Measurements from ENCODE around the gene MXD1.

Gene MXD1

DNA sequence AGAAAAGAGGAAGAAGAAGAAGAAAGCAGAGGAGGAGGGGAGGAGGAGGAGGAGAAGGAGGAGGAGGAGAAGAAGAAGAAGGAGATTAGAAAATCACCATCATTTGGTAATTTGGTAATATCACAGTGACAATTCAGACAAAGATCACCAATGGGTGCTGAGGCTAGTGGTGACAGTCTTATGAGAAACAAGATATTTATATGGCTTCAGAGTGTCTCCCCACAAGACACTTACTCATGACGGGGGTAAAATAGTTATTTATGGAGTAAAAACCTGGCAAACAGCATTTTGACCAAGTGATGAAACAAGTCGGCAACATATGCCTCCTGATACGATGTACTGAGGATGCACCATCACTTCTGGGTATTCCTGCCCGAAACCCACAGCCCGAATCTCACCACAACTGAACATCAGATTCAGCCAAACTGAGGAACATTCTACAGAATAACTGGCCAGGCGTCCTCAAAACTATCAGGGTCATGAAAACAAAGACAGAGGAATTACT is 41.6 kb downstream of the MXD1 start:
- no peak overlapping the region for H3K4me3 ChIP-seq (ENCODE audit: low read depth, low read length)
- TF ChIP-seq, protein P1, sequence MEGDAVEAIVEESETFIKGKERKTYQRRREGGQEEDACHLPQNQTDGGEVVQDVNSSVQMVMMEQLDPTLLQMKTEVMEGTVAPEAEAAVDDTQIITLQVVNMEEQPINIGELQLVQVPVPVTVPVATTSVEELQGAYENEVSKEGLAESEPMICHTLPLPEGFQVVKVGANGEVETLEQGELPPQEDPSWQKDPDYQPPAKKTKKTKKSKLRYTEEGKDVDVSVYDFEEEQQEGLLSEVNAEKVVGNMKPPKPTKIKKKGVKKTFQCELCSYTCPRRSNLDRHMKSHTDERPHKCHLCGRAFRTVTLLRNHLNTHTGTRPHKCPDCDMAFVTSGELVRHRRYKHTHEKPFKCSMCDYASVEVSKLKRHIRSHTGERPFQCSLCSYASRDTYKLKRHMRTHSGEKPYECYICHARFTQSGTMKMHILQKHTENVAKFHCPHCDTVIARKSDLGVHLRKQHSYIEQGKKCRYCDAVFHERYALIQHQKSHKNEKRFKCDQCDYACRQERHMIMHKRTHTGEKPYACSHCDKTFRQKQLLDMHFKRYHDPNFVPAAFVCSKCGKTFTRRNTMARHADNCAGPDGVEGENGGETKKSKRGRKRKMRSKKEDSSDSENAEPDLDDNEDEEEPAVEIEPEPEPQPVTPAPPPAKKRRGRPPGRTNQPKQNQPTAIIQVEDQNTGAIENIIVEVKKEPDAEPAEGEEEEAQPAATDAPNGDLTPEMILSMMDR (IDR thresholded peaks at IDR 0.05; ENCODE audit: low read depth, low read length), result no peak

GRCh38 chr2:69957965-69958364 is 43.1 kb downstream of the MXD1 start:
- TF ChIP-seq, protein P1 (IDR thresholded peaks at IDR 0.05; ENCODE audit: low read depth, low read length), result no peak
- no peak overlapping the region for H3K4me3 ChIP-seq (ENCODE audit: low read depth, low read length)

- H3K4me3 ChIP-seq (ENCODE audit: low read depth, low read length), result no peak overlapping the region
- TF ChIP-seq, protein P1 (IDR thresholded peaks at IDR 0.05; ENCODE audit: low read depth, low read length), result no peak
These were observed 43.6 kb downstream of the MXD1 start for GRCh38 chr2:69958480-69958879.

DNA sequence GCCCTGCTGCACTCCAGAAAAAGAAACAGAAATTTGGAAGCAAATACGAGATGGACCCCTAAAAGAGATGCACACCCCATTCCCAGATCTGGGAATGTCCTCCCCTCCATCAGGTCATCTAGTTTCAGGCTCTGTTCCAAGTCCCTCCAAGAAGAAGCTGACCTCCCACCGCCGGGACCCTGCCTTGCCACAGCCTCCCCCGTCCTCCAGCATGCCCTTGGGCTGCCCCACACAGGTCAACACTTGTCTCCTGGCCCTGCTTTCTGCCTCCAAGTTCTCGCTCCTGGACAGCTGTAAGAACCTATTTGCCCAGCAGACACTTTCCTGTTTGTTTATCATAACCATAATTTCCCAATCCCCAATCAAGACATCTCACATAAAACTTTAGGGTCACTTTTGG is 44.5 kb downstream of the MXD1 start:
- no peak overlapping the region for H3K4me3 ChIP-seq (ENCODE audit: low read depth, low read length)
- TF ChIP-seq, protein P1 (IDR thresholded peaks at IDR 0.05; ENCODE audit: low read depth, low read length), result no peak

DNA sequence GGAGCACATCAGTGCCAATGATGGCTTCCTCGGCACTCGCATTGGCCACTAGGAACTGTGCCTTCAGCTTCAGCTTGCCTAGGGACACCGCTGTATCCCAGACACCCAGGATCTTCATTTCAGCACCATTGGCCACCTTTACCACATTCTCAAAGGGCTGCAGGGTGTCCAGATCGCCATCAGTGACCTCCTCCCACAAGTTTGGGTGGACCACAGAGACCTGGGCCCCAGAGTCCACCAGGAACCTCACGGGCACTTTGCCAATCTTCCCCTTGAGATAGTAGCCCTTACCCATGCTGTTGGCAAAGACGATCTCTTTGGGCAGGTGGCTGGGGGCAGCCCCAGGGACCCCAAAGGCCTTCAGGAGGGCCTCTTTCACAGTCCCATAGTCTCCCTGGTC is 45.9 kb downstream of the MXD1 start:
- TF ChIP-seq, protein P1 (IDR thresholded peaks at IDR 0.05; ENCODE audit: low read depth, low read length), result no peak
- no peak overlapping the region for H3K4me3 ChIP-seq (ENCODE audit: low read depth, low read length)

- TF ChIP-seq, protein P1 (IDR thresholded peaks at IDR 0.05; ENCODE audit: low read depth, low read length), result no peak
- H3K4me3 ChIP-seq (ENCODE audit: low read depth, low read length), result no peak within 1 kb of the TSS
These were observed 46.6 kb downstream of the MXD1 start, which contains the start of gene ASPRV1 for GRCh38 chr2:69961496-69961895. Gene ASPRV1 (minus strand): TSS chr2:69961631. CDS start chr2:69961436, 195 bp downstream.

- TF ChIP-seq, protein P1 (IDR thresholded peaks at IDR 0.05; ENCODE audit: low read depth, low read length), result no peak
- no peak overlapping the region for H3K4me3 ChIP-seq (ENCODE audit: low read depth, low read length)
These were observed 48.2 kb downstream of the MXD1 start for GRCh38 chr2:69962986-69963730.

All from WI38 (cell line).